Measurements from ENCODE around the gene SMCO4.

- TF ChIP-seq CTCF (conservative IDR thresholded peaks at IDR 0.05; ENCODE audit: low read depth, low read length) (no peak), EZH2 (IDR thresholded peaks at IDR 0.05; ENCODE audit: borderline replicate concordance, low read depth, low read length, poor library complexity, severe bottlenecking) (no peak)
Measured at GRCh38 chr11:93494357-93494756, 48.8 kb downstream of the SMCO4 start.
